Sigmoid colon (tissue), 7 donors: ENCODE results near the gene INPP5D. TPM values are rescaled to one million over a fixed set of nuclear protein-coding genes. Genes with fewer than 3 reads are reported as not detected.
A peak's percentile ranks its signal among the peaks of the same experiment; 100 is the strongest.
"Not testable (repeated sequence)": the region's sequence is repeated elsewhere in the genome, so short reads cannot be mapped to it uniquely, and the experiment has no call there.

Source experiments
- DNase-seq: peaks from one replicate; pipeline ENCODE4 v3.0.0-alpha.2; 2019
- H3K27ac ChIP-seq, 4 donors: fragments of 200-600 bp; sonication (generic); one replicate each; pipeline ENCODE4 v1.5.1; 2016 to 2019; ENCODE audit warnings: mild to moderate bottlenecking in 1 of 4
- H3K27me3 ChIP-seq, 3 donors: fragments of 200-600 bp; sonication (generic); one replicate each; pipeline ENCODE4 v1.5.1; 2019; ENCODE audit warnings: mild to moderate bottlenecking in 1 of 3
- H3K36me3 ChIP-seq, 4 donors: fragments of 200-600 bp; sonication (generic); one replicate each; pipeline ENCODE4 v1.5.1; 2016 to 2019
- H3K4me1 ChIP-seq, 4 donors: fragments of 200-600 bp; sonication (generic); one replicate each; pipeline ENCODE4 v1.5.1; 2017 to 2019
- H3K4me3 ChIP-seq, 4 donors: fragments of 200-600 bp; sonication (generic); one replicate each; pipeline ENCODE4 v1.5.1; 2017 to 2019; ENCODE audit warnings: mild to moderate bottlenecking in 2 of 4, moderate library complexity in 1 of 4
- H3K9me3 ChIP-seq, 4 donors: fragments of 200-600 bp in 3 of 4; sonication (generic) in 3 of 4; one replicate each; pipeline versions ENCODE4 v1.5.1 to v1.6.1; 2013 to 2019
- EP300 ChIP-seq, 4 donors: sonication (generic); formaldehyde crosslinking; IDR thresholded peaks; one replicate each; pipeline ENCODE4 v1.6.1; 2017; ENCODE audit warnings: antibody characterized with exemption in 4 of 4
- POLR2A ChIP-seq, 2 donors: fragments of 450-650 bp; IDR thresholded peaks; one replicate each; pipeline ENCODE4 v1.6.1; 2016; ENCODE audit warnings: antibody characterized with exemption in 2 of 2, mild to moderate bottlenecking in 2 of 2, moderate library complexity in 2 of 2
- POLR2AphosphoS5 ChIP-seq, 4 donors: sonication (generic); formaldehyde crosslinking; IDR thresholded peaks; one replicate each; pipeline ENCODE4 v1.6.1; 2017; ENCODE audit warnings: antibody characterized with exemption in 4 of 4
- WGBS, 2 donors: extraction: QIAGEN DNeasy Blood & Tissue Kit; methylation state at CpG; one replicate each; pipeline ENCODE4 v1.1.7; 2013; 5-methylcytosine and 5-hydroxymethylcytosine counted together
- intact Hi-C: fragments of 100-400 bp; cut with DNase I; formaldehyde crosslinking; loops from one replicate; pipeline ENCODE4 v1.15.1; 2023
- polyA plus RNA-seq, 3 donors: library from polyadenylated mRNA; stranded (reverse); fragments of 200-250 nt; gene quantifications; one replicate each; pipeline ENCODE4 v1.2.3, GENCODE V29; 2013
- total RNA-seq, 4 donors: library from RNA; depleted of rRNA; stranded (reverse); fragments of >200 nt; gene quantifications; one replicate each; pipeline ENCODE4 v1.1.0, GENCODE V29; 2016
- TF ChIP-seq, protein P1 (sequence below), 4 experiments: fragments of 450-650 bp in 3 of 4; fragments of 200-600 bp in 1 of 4; IDR thresholded peaks; one replicate each; pipeline ENCODE4 v1.5.1; 2016 to 2019; ENCODE audit warnings: antibody characterized with exemption in 4 of 4, mild to moderate bottlenecking in 3 of 4, moderate library complexity in 2 of 4
- donor health status: healthy with polysubstance abuse.
- donor health status: Bipolar disorder and iron deficiency.
- donor health status: healthy.

The INPP5D gene
- total and polyA plus RNA-seq, 7 donors, result 4.2 to 44.8 (median 8.7) TPM

DNA sequence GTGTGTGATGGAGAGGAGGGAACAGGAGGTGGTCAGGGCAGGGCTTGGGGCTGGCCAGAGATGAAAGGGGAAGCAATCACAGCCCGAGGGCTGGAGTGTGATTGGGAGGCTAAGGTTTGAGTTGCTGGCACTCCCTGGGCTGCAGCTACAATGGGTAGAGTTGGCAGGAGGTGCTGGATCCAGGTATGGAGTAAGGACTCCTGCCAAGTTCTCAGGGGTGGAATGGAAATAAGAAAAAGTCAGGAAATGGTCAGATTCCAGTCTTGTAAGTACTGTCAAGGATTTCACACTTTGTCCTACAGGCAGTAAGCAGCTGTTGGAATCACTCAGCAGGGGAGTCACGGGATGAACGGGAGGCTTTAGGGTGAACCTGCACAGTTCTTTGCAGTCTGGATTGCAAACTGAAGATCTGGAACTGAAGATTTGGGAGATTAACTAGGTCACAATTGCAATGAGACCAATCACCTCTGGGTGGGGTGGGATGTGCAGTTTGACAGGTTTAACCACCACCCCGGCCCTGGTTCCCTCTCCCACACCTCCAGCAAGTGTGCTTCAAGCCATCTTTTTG lies 10.9 kb upstream of the INPP5D start:
- peaks cover 0 to 5% (median 0%) of the 10 kb centered on the region in 4 donors for H3K4me1 ChIP-seq
- no peak overlapping the region for H3K4me3 ChIP-seq
- H3K36me3 ChIP-seq, result no peaks in the 10 kb centered on the region
- H3K9me3 ChIP-seq, result no peaks in the 10 kb centered on the region
- 11 to 45% methylated on average over 4 of the region's 4 CpGs for WGBS, 2 donors
- no peak overlapping the region for H3K27ac ChIP-seq
- TF ChIP-seq POLR2A (IDR thresholded peaks at IDR 0.05) (no peak), EP300 (IDR thresholded peaks at IDR 0.05) (no peak), POLR2AphosphoS5 (IDR thresholded peaks at IDR 0.05) (no peak)
- TF ChIP-seq, protein P1, sequence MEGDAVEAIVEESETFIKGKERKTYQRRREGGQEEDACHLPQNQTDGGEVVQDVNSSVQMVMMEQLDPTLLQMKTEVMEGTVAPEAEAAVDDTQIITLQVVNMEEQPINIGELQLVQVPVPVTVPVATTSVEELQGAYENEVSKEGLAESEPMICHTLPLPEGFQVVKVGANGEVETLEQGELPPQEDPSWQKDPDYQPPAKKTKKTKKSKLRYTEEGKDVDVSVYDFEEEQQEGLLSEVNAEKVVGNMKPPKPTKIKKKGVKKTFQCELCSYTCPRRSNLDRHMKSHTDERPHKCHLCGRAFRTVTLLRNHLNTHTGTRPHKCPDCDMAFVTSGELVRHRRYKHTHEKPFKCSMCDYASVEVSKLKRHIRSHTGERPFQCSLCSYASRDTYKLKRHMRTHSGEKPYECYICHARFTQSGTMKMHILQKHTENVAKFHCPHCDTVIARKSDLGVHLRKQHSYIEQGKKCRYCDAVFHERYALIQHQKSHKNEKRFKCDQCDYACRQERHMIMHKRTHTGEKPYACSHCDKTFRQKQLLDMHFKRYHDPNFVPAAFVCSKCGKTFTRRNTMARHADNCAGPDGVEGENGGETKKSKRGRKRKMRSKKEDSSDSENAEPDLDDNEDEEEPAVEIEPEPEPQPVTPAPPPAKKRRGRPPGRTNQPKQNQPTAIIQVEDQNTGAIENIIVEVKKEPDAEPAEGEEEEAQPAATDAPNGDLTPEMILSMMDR (IDR thresholded peaks at IDR 0.05), result no peak
- peaks cover 0 to 25% (median 6%) of the 10 kb centered on the region in 3 donors for H3K27me3 ChIP-seq
- no peak for DNase-seq
- intact Hi-C loops, result no loop called here

DNA sequence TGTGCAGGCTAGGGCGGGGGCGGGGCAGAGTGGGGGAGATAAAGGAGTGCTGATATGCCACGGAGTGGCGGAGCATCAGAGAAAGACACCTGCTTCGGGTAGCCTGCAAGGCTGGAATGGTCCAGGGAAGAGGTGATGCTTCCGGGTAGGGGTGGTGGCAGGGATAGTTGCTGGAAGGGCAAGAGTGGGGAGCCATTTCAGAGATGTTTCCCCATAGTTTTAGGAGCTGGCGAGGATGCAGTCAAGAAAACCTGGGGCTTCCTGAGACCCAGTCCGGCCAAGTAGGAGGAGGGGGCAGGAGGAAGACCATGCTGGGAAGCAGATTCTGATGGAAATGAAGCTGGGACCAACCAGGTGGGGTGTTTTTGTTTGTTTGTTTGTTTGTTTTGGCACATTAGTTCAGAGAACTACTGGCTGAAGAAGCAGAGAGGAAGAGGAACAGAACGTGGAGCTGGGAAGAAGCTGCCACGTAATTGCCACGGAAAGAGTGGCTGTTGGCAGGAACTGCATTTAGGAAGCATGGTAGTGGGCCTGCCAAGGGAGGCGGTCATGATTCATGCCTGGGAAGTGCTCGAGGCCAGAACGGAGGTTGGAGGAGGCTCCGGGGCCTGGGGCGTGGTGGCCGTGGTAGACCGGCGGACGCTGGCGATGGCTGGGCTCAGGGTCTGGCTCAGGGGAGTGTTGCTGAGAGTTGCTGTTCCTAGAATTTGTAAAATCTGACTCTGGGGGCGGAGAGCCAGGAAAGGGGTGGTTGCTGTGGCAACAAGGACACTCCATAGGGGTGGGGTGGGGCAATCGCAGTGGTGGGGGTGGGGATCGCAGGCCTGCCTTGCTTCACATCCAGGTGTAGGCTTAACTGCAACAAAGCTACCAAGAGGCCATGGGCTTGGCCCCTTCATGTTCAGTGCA lies 8.6 kb upstream of the INPP5D start:
- peaks cover 0 to 5% (median 0%) of the 10 kb centered on the region in 4 donors for H3K4me1 ChIP-seq
- intact Hi-C loops, result loop anchor here (5.0 kb wide), 1 partner anchor 444 kb away; no protein-coding TSS in a partner anchor
- peaks cover 0 to 27% (median 6%) of the 10 kb centered on the region in 3 donors for H3K27me3 ChIP-seq
- H3K9me3 ChIP-seq, result no peaks in the 10 kb centered on the region
- no peak for TF ChIP-seq POLR2A (IDR thresholded peaks at IDR 0.05)
- TF ChIP-seq EP300 (IDR thresholded peaks at IDR 0.05), result no peak
- TF ChIP-seq POLR2AphosphoS5 (IDR thresholded peaks at IDR 0.05), result peak in 1 of 4 donors; percentile 42
- no peak overlapping the region for H3K4me3 ChIP-seq
- no peaks in the 10 kb centered on the region for H3K36me3 ChIP-seq
- H3K27ac ChIP-seq, result no peak overlapping the region
- DNase-seq, result no peak
- 69 to 72% methylated on average over 24 of the region's 24 CpGs for WGBS, 2 donors

DNA sequence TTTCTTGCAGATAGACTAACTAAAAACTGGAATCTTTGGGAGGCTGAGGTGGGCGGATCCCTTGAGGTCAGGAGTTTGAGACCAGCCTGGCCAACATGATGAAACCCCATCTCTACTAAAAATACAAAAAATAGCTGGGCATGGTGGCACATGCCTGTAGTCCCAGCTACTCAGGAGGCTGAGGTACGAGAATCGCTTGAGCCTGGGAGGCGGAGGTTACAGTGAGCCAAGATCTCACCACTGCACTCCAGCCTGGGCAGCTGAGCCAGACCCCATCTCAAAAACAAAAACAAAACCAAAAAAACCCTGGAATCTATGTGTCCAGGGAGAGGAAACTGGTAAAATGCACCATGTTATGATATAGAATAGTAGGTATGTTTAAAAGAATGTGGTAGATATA lies 7.6 kb upstream of the INPP5D start:
- not testable (repeated sequence) for H3K36me3 ChIP-seq, H3K4me1 ChIP-seq, DNase-seq, H3K9me3 ChIP-seq, H3K27ac ChIP-seq, H3K4me3 ChIP-seq
- intact Hi-C loops, result loop anchor here (5.0 kb wide), 1 partner anchor 445 kb away; no protein-coding TSS in a partner anchor
- H3K27me3 ChIP-seq, result peaks cover 0 to 27% (median 6%) of the 10 kb centered on the region in 3 donors
- WGBS, 2 donors, result 96 to 97% methylated on average over 4 of the region's 4 CpGs

DNA sequence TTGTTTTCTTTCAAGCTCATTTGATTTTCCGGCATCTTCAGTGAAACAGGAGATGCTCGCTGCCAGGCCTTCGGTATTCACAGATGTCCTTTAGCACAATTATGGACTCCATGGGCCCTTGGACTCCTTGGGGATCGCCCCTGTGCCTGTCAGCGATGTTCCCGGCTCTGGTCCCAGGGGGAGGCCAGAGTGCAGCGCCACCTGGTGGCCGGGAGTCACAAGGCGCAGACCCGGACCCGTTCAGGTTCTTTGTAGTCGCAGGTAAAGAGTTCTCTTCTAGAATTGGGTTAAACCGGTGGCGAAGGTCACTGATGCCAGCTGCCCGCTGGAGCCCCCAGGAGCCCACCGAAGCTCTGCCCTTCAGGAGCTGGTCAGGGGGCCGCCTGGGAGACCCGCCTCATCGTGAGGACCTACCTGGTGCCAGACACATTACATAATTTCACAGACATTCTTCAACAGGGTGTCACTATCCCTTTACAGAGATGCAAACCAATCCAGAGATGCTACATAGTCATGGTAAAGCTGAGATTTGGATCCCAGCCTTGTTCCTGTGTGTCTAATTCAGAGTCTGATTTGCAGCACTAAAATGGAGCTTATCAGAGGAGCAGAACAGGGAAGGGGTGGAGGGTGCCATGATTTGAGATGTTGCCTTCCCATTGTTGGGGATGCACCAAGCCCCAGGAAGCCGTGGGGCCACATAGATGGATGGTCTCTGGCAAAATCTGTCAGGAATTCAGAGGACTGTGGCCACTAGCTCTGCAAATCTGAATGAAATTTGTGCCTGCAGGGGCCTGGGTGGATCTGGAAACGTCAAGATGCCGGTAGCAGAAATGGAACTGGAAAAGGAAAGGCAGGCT lies 6.0 kb upstream of the INPP5D start:
- no peak for TF ChIP-seq POLR2AphosphoS5 (IDR thresholded peaks at IDR 0.05)
- TF ChIP-seq, protein P1 (IDR thresholded peaks at IDR 0.05), result peak in 3 of 4 experiments; percentile 62 to 66 (median 63)
- Histone ChIP-seq H3K4me3 (no peak overlapping the region), H3K27me3 (peaks cover 0 to 27% (median 6%) of the 10 kb centered on the region in 3 donors), H3K27ac (no peak overlapping the region), H3K9me3 (no peaks in the 10 kb centered on the region), H3K4me1 (peaks cover 0 to 5% (median 0%) of the 10 kb centered on the region in 4 donors), H3K36me3 (no peaks in the 10 kb centered on the region)
- peak; percentile 68 for DNase-seq
- intact Hi-C loops, result loop anchor here (5.0 kb wide), 1 partner anchor 447 kb away; no protein-coding TSS in a partner anchor
- 24 to 32% methylated on average over 22 of the region's 22 CpGs for WGBS, 2 donors

DNA sequence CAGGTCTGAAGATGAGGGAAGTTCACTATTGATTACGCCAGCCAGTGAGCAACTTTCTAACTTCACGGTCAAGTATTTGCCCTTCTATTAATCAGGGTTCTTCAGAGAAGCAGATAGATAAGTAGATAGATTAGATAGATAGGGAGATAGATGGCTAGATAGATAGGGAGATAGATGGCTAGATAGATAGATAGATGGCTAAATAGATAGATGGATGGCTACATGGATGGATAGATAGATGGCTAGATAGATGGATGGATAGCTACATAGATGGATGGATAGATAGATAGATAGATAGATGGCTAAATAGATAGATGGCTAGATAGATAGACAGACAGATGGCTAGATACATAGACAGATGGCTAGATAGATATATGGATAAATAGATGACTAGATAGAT lies 4.8 kb upstream of the INPP5D start:
- WGBS, 2 donors, result 97% methylated on average over 2 of the region's 2 CpGs
- H3K9me3 ChIP-seq, result no peaks in the 10 kb centered on the region
- H3K27ac ChIP-seq, result no peak overlapping the region
- peaks cover 0 to 27% (median 6%) of the 10 kb centered on the region in 3 donors for H3K27me3 ChIP-seq
- H3K4me3 ChIP-seq, result no peak overlapping the region
- intact Hi-C loops, result no loop called here
- H3K4me1 ChIP-seq, result peaks cover 0 to 5% (median 0%) of the 10 kb centered on the region in 4 donors
- DNase-seq, result no peak
- TF ChIP-seq, protein P1 (IDR thresholded peaks at IDR 0.05), result no peak
- TF ChIP-seq POLR2A (IDR thresholded peaks at IDR 0.05) (no peak), POLR2AphosphoS5 (IDR thresholded peaks at IDR 0.05) (no peak), EP300 (IDR thresholded peaks at IDR 0.05) (no peak)
- H3K36me3 ChIP-seq, result no peaks in the 10 kb centered on the region
